KMS-11 (cell line): ENCODE results near the gene GLYAT.

Source experiments
- H2AFZ ChIP-seq: fragments of 200-600 bp; sonication (generic); 2 replicates; pipeline ENCODE4 v1.6.1; 2016; ENCODE audit warnings: antibody characterized with exemption, mixed run types, low read depth
- H3K27ac ChIP-seq: fragments of 200-600 bp; sonication (generic); 2 replicates; pipeline ENCODE4 v1.6.1; 2016; ENCODE audit warnings: mild to moderate bottlenecking, mixed run types
- H3K27me3 ChIP-seq: fragments of 200-600 bp; sonication (generic); 2 replicates; pipeline ENCODE4 v1.6.1; 2017; ENCODE audit warnings: mild to moderate bottlenecking, low read depth, mixed run types, moderate library complexity; ENCODE audit not compliant: insufficient read depth
- H3K36me3 ChIP-seq: fragments of 200-600 bp; sonication (generic); 2 replicates; pipeline ENCODE4 v1.6.1; 2017; ENCODE audit warnings: mild to moderate bottlenecking, mixed run types; ENCODE audit not compliant: insufficient read depth
- H3K4me1 ChIP-seq: fragments of 200-600 bp; sonication (generic); 2 replicates; pipeline ENCODE4 v1.6.1; 2016; ENCODE audit warnings: mild to moderate bottlenecking, low read depth, mixed run types; ENCODE audit not compliant: poor library complexity, severe bottlenecking
- H3K4me2 ChIP-seq: fragments of 200-600 bp; sonication (generic); 2 replicates; pipeline ENCODE4 v1.7.0; 2016; ENCODE audit warnings: mild to moderate bottlenecking, mixed run types
- H3K4me3 ChIP-seq: fragments of 200-600 bp; sonication (generic); IDR thresholded peaks from 2 replicates; pipeline ENCODE4 v1.6.1; 2017; ENCODE audit warnings: low read depth, low read length, mixed read lengths; ENCODE audit not compliant: insufficient read depth
- H3K79me2 ChIP-seq: fragments of 200-600 bp; sonication (generic); 2 replicates; pipeline ENCODE4 v1.6.1; 2016; ENCODE audit warnings: low read depth, mixed run types; ENCODE audit not compliant: insufficient read depth
- H3K9ac ChIP-seq: fragments of 200-600 bp; sonication (generic); 2 replicates; pipeline ENCODE4 v1.6.1; 2016; ENCODE audit warnings: mild to moderate bottlenecking, mixed run types
- H4K20me1 ChIP-seq: fragments of 200-600 bp; sonication (generic); 2 replicates; pipeline ENCODE4 v1.6.1; 2016; ENCODE audit warnings: mild to moderate bottlenecking, mixed run types; ENCODE audit not compliant: insufficient read depth
- TF ChIP-seq, protein P1 (sequence below): fragments of 200-600 bp; sonication (generic); conservative IDR thresholded peaks from 2 replicates; pipeline ENCODE4 v1.6.1; 2017; ENCODE audit warnings: low read depth, mild to moderate bottlenecking, antibody characterized with exemption, low read length, moderate library complexity, mixed read lengths

The GLYAT gene

DNA sequence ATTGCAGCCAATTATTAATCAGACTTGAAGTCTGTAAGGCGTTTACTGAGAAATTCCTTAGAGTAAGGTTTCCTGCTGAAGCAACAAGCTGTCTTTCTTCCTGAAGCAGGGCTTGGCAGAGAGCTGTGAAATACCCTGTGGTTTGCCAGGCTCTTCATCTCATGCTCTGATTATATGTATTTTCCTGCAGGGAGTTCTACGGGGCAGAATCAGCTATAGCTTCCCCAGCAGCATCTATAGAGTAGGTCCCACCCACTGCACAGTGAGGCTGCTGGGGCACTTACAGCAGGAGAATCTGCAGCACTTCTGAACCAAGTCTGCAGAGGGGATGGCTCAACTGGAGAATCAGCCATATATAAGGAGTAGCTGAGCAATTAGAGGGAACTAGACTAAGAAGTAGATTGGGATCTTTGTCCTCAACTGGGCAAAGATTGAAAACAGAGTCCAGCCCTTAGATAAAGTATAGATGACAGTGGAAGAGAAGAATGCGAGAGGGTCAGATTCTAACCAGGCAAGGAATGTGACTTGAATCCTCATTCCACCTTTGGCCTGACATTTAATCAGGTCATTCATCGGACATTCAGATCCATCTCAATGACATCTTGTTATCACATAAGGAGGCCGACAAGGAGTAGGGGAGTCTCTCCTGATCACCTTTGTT is 71.7 kb downstream of the GLYAT start:
- Histone ChIP-seq H3K27me3 (no peaks in the 10 kb centered on the region), H4K20me1 (no peaks in the 10 kb centered on the region), H2AFZ (no peak overlapping the region)

DNA sequence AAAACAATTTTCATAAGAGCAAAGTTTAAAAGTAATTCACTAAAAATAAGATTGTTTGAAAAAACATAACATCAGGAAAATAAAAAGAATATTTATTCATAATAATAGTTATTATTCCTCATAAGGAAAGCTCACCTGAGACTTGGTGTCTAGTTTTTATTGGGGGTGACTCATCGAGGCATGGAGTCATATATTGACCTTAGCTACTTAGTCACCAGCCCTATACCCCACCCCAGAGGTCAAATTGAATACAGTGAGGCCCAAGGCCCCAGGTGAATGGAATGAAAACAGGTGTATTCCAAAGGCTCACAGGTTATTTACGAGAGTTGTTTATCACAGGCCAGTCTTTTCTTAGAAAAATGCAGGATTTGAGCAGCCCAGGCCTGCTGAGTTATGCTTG is 72.3 kb downstream of the GLYAT start:
- TF ChIP-seq, protein P1, sequence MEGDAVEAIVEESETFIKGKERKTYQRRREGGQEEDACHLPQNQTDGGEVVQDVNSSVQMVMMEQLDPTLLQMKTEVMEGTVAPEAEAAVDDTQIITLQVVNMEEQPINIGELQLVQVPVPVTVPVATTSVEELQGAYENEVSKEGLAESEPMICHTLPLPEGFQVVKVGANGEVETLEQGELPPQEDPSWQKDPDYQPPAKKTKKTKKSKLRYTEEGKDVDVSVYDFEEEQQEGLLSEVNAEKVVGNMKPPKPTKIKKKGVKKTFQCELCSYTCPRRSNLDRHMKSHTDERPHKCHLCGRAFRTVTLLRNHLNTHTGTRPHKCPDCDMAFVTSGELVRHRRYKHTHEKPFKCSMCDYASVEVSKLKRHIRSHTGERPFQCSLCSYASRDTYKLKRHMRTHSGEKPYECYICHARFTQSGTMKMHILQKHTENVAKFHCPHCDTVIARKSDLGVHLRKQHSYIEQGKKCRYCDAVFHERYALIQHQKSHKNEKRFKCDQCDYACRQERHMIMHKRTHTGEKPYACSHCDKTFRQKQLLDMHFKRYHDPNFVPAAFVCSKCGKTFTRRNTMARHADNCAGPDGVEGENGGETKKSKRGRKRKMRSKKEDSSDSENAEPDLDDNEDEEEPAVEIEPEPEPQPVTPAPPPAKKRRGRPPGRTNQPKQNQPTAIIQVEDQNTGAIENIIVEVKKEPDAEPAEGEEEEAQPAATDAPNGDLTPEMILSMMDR = no peak
- no peak overlapping the region for H3K9ac ChIP-seq
- H3K27ac ChIP-seq = no peak overlapping the region
- no peaks in the 10 kb centered on the region for H3K79me2 ChIP-seq
- H3K36me3 ChIP-seq = no peaks in the 10 kb centered on the region
- peaks cover 14% of the 10 kb centered on the region for H3K4me1 ChIP-seq
- H2AFZ ChIP-seq = no peak overlapping the region
- no peak overlapping the region for H3K4me3 ChIP-seq
- no peak overlapping the region for H3K4me2 ChIP-seq
- no peaks in the 10 kb centered on the region for H4K20me1 ChIP-seq
- no peaks in the 10 kb centered on the region for H3K27me3 ChIP-seq

More for the DNA sequence above, 71.7 kb downstream of the GLYAT start:
- no peak overlapping the region for H3K9ac ChIP-seq
- H3K27ac ChIP-seq = no peak overlapping the region
- H3K4me3 ChIP-seq = no peak overlapping the region
- no peaks in the 10 kb centered on the region for H3K79me2 ChIP-seq
- H3K4me1 ChIP-seq = peaks cover 8% of the 10 kb centered on the region
- H3K4me2 ChIP-seq = no peak overlapping the region
- TF ChIP-seq, protein P1 = no peak
- no peaks in the 10 kb centered on the region for H3K36me3 ChIP-seq
